GM19467 (cell line): ENCODE data around the gene PIWIL4.
"Not testable (repeated sequence)": the region's sequence is repeated elsewhere in the genome, so short reads cannot be mapped to it uniquely, and the experiment has no call there.

Experiments
- ATAC-seq: cut with Tn5 transposase; IDR thresholded peaks from one replicate; pipeline ENCODE4 v1.9.1; 2021; ENCODE audit warnings: mild to moderate bottlenecking, moderate library complexity; ENCODE audit not compliant: unreplicated experiment

The PIWIL4 gene

GRCh38 chr11:94546886-94547285 is 20.3 kb upstream of the PIWIL4 start:
- no peak for ATAC-seq

- no peak for ATAC-seq
Observed at GRCh38 chr11:94549146-94549545, 18.0 kb upstream of the PIWIL4 start.

GRCh38 chr11:94550513-94550912 is 16.7 kb upstream of the PIWIL4 start:
- ATAC-seq = no peak

GRCh38 chr11:94553938-94554337 is 13.2 kb upstream of the PIWIL4 start:
- no peak for ATAC-seq

DNA sequence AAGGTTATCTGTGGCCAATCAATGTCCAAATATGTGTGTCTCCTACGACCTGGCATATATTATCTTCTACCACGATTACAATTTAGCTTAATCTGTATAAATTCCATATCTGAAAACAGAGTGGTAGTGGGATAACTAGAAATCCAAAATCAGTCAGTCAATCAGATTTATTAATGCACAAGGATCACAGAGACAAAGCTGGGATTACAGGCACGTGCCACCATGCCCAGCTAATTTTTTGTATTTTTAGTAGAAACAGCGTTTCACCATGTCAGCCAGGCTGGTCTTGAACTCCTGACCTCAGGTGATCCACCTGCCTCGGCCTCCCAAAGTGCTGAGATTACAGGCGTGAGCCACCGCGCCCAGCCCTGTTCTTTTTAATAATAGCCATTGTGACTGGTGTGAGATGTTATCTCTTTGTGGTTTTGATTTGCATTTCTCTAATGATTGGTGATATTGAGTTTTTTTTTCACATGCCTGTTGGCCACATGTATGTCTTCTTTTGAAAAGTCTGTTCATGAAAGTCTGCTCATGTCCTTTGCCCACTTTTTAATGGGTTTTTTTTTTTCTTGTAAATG is 11.3 kb upstream of the PIWIL4 start:
- ATAC-seq = not testable (repeated sequence)

- ATAC-seq = no peak
Observed at GRCh38 chr11:94557421-94557820, 9.7 kb upstream of the PIWIL4 start.

- no peak for ATAC-seq
Observed at GRCh38 chr11:94557992-94558391, 9.2 kb upstream of the PIWIL4 start.

- peak; percentile 41 for ATAC-seq
Observed at GRCh38 chr11:94558468-94558867, 8.7 kb upstream of the PIWIL4 start.

DNA sequence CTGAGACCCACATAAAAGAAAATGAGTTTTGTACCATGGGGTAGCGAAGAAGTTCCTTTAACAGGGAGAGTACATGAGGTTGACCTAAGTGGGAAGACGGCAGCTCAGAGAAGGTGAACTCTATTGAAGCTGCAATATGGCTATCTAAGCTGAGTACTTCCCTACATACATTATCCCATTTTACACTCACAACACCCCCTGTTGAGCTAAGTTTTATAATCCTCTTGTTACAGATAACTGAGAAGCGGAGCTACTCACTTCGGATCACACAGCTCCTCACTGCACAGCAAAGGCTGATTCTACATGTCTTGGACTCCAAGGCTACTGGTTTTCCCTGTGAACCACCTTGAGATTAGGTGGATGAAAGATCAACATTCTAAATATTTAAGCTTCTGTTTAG is 8.2 kb upstream of the PIWIL4 start:
- ATAC-seq = no peak

DNA sequence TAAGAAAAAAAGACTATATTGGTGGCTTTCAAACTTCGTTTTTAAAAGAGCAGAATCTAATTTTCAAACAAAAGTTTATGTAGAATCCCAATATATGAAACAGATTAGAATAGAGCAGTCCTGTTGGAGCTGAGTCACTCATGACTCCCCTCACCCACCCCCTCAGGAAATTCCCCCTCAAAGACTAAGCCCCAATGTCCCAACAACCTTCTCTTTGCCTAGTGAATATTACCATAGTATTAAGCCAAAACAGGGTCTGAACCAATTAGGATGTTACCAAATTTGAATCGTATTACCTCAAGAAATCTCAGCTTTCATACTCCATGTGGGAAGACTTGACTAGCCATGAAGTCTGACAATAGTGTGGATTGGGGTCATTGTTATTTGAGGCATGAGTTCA is 7.8 kb upstream of the PIWIL4 start:
- ATAC-seq = no peak

GRCh38 chr11:94560834-94561233 is 6.3 kb upstream of the PIWIL4 start:
- no peak for ATAC-seq

- no peak for ATAC-seq
Observed at GRCh38 chr11:94563176-94563847, 3.9 kb upstream of the PIWIL4 start.

DNA sequence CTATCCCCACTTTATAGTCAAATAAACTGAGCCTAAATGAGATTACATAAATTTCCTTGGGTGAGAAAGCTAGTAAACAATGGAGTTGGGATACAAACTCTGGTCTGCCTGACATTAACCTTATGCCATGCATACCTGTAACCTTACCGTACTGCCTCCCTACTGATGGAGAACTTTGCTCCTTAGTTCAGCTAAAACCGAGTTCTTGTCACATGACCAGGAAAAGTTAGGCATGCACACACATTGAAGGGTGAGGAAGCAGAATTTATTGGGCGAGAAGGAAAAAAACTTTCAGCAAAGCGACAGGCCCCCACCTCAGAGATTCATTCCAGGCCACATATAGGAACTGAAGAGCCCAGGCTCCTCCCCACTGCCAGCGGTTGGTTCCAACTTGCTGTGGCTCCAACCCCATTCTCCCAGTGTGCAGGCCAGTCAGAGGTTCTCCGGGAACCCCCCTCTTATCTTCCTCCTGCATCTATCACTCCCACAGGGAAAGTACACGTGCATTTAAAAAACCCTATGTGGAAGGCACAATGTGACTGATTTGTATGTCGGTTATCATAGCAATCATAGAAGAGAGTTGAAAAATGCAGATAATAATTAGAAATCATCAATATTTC is 3.2 kb upstream of the PIWIL4 start:
- no peak for ATAC-seq

GRCh38 chr11:94568200-94568599 is 1.0 kb downstream of the PIWIL4 start:
- ATAC-seq = no peak

- ATAC-seq = no peak
Observed at GRCh38 chr11:94568717-94569116, 1.5 kb downstream of the PIWIL4 start.

DNA sequence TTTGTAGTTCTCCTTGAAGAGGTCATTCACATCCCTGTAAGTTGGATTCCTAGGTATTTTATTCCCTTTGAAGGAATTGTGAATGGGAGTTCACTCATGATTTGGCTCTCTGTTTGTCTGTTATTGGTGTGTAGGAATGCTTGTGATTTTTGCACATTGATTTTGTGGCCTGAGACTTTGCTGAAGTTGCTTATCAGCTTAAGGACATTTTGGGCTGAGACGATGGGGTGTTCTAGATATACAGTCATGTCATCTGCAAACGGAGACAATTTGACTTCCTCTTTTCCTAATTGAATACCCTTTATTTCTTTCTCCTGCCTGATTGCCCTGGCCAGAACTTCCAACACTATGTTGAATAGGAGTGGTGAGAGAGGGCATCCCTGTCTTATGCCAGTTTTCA is 5.8 kb downstream of the PIWIL4 start:
- ATAC-seq = not testable (repeated sequence)

GRCh38 chr11:94574193-94574961 is 7.2 kb downstream of the PIWIL4 start:
- ATAC-seq = no peak

GRCh38 chr11:94576306-94576705 is 9.1 kb downstream of the PIWIL4 start:
- ATAC-seq = no peak

- no peak for ATAC-seq
Observed at GRCh38 chr11:94577841-94578240, 10.7 kb downstream of the PIWIL4 start.

- ATAC-seq = peak; percentile 40
Observed at GRCh38 chr11:94581926-94582325, 14.8 kb downstream of the PIWIL4 start.

DNA sequence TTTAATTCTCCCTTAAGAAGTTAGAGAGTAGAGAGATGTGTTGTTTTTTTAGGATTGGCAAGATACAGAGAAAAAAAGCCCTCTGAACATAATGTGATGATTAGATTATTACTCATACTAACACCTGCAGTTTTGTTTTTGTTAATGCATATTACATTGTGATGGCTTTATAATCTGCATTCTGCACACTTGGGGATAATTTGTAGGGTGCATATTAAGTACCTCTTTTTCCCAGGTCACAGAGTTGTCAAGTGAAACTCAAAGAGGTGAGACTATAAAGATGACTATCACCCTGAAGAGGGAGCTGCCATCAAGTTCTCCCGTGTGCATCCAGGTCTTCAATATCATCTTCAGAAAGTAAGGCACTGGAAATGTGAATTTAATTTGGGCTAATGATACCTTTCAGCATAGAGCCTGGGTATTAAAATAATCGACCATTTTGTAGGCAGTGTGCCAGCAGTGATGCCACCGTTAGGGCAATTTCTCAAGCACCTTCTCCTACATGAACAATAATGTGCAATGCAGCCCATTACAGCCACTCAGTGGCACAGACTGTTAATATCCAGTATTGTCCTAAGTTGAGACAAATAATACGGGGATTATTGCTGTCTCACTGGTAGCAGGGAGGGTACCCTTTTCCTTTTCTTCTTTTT is 16.2 kb downstream of the PIWIL4 start:
- no peak for ATAC-seq
